Measurements from ENCODE around the gene CNOT9.

CNOT9 gene

DNA sequence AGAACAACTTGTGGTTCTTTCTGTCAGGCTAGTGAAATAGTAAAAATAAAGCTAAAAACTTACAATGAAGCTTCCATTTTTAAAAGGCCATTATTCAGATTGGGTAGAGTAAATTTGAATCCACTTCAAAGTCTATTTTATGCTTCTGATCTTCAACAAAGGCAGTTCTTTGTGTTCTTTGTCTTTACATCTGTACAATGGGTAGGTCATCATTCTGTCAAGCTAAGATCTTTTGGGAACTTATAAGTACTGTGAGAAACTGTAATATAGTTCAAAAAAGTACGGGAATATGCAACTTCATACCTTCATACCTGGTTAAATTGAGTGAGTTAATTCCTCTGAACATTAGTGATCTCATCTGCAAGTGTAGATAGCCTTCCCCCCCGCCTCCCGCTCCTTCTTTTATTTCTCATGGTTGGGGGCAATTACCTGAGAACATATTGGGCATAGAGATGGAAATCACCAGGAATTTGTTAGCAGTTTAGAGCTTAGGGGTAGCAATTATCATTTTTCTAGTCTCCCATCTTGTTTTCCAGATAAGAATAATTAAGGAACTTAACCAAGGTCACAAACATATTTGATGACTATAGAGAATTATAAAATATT, 9.7 kb downstream of the CNOT9 start:
- no peak for DNase-seq

DNA sequence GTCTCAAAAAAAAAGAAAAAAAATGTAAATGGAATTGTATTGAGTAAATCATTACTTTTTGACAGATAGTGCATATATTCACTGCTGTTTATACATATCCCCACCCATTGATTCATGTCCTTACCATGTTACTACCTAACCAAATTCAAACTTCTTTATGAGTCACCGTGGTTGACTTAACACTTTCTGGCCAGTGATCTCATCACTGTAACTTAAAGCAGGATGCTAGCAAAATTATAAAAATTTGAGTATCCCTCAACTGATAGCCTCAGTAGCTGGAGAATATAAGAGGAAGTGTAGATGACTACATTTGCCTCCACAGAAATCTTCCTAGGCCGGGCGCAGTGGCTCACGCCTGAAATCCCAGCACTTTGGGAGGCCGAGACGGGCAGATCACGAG, 13.4 kb downstream of the CNOT9 start:
- DNase-seq: no peak

DNA sequence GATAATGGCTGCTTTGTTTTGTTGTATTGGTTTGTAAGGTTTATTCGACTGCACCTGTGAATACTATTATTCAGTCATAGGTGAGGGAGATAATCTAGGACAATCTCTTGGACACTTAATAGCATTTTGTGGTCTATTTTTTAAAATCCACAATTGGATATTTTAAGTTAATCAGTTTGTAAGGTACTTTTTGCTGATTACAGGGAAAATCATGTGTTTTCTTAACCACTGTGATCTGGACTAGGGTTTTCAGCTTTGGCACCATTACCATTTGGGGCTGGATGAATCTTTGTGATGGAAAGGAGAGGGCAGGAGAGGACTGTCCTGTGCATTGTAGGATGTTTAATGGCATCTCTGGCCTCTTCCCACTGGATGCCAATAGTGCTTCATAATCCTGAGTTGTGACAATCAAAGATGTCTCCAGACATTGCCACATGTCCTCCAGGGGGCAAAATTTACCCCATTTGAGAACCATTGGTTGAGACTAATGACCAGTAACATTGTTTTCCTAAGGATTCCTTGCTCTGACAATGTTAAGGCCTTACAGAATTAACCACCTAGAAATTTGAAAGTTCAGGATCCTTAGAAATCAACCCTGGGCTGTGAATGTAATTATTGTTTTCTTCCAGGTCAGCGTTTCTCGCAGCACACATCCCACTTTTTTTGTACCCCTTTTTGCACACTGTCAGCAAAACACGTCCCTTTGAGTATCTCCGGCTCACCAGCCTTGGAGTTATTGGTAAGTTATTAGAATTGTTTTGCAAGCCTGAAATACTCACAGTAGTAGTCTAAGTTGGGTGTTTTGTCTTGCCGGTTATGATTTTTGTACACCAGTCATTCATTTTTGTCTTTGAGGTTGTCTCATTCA, 15.6 kb downstream of the CNOT9 start:
- DNase-seq: no peak

DNA sequence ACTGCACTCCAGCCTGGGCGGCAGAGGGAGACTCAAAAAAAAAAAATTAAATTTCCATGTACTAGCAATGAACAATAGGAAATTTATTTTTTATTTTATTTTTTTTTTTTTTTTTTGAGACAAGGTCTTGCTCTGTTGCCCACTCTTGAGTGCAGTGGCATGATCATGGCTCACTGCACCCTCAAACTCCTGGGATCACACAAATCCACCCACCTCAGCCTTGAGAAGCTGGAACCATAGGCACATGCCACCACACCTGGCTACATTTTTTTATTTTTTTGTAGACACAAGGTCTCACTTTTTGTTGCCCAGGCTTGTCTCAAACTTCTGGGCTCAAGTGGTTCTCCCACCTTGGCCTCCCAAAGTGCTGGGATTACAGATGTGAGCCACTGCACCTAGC, 16.9 kb downstream of the CNOT9 start:
- DNase-seq: no peak

DNA sequence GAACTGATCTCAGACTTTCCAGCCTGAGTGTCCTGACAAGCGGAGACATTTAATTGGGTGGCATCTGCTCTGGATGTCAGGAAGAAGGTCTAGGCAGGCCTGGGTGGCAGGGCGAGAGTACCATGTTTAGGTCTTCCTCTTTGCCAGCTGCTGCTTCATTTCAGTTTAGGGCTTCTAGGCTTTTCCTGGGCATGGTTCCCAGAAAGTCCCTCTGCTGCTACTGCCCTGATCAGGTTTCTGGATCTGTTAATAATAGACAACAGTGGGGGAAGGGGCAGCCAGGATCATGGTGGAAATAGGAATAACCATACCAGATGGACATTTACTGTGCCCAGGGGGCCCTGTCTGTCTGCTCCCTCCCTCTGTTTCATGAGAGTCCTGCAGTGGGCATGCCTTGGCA, 36.8 kb downstream of the CNOT9 start:
- DNase-seq: no peak

DNA sequence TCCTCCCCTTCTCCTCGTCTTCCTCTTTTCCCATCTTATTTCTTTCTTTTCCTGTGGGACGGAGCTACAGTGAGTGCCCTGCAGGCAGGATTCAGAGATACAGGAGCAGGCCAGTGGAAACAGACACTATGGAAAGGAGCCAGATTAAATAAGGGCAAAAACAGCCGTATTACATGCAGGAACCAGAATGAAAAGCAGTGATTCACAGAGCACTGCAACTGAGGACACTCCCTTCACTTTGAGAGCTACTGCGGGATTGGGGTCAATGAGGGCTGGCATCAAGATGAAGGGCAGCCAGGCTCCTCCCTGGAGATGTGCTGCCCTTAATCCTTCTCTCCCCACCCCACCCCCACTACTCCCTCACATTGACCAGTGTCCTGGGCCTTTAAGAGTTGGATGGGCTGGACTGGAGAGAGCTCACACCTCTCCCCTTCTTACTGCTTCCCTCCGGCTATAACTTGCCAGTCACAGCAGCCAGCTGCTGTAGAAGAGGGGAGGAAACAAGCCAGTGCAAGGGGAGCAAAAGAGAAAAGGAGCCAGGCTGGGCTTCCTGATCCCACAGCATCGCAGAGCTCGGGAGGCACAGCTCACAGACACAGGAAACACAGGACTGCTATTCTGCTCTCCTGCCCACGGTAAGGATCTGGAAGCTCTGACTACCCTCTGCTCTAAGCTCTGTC, 38.9 kb downstream of the CNOT9 start, which contains the start of gene PLCD4:
Gene PLCD4 (plus strand): TSS at position 464 of the 680 bp plus-strand sequence. CDS start 7,841 bp downstream, outside the sequence.
- no peak for DNase-seq

DNA sequence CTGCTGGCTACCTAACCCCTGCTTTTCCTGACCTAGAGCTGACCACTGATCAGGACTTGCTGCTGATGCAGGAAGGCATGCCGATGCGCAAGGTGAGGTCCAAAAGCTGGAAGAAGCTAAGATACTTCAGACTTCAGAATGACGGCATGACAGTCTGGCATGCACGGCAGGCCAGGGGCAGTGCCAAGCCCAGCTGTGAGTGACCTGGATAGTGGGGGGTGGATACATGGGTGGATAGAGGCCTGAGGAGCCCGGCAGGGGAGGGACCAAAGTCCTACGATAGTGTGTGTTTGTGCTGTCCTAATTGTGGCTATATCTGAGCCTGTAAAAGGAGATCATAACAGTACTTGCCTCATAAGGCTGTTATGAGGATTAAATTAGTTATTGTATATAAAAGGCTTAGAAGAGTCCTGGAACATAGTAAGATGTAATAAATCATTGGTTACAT, 47.3 kb downstream of the CNOT9 start:
- no peak for DNase-seq

DNA sequence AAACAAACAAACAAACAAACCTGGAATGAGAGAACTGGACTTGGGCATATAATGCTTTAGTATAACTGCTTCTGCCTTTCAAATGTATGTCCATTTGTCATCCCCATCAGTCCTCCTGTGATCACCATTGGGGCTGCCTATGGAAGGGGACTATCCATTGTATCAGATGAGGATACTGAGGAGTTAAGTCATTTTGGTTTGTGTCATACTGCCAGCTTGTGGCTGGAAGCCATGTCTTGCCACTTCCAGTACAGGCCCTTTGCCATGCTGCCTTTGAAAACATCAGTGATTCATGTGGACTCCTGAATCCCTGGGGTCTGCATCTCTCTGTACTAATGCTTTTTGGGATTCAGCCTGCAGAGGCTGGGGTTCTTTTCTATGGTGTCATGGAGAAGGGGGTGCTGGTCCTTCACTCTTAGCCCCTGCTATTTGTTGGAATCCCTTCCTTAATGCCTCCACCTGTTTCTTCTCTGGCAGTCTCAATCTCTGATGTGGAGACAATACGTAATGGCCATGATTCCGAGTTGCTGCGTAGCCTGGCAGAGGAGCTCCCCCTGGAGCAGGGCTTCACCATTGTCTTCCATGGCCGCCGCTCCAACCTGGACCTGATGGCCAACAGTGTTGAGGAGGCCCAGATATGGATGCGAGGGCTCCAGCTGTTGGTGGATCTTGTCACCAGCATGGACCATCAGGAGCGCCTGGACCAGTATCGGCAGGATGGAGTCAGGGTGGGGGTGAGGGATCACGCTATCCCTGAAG, 49.6 kb downstream of the CNOT9 start:
- no peak for DNase-seq

DNA sequence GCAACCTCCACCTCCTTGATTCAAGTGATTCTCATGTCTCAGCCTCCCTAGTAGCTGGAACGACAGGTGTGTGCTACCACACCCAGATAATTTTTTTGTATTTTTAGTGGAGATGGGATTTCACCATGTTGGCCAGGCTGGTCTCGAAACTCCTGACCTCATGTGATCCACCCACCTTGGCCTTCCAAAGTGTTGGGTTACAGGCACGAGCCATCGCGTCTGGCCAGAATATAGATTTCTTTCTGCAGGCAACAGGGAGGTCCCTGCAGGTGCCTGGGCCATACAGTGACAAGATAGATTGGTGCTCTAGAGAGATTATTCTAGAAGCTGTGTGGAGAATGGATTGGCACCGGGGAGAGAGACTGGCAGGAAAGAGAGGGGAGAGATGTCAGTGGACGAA, 52.4 kb downstream of the CNOT9 start:
- no peak for DNase-seq

DNA sequence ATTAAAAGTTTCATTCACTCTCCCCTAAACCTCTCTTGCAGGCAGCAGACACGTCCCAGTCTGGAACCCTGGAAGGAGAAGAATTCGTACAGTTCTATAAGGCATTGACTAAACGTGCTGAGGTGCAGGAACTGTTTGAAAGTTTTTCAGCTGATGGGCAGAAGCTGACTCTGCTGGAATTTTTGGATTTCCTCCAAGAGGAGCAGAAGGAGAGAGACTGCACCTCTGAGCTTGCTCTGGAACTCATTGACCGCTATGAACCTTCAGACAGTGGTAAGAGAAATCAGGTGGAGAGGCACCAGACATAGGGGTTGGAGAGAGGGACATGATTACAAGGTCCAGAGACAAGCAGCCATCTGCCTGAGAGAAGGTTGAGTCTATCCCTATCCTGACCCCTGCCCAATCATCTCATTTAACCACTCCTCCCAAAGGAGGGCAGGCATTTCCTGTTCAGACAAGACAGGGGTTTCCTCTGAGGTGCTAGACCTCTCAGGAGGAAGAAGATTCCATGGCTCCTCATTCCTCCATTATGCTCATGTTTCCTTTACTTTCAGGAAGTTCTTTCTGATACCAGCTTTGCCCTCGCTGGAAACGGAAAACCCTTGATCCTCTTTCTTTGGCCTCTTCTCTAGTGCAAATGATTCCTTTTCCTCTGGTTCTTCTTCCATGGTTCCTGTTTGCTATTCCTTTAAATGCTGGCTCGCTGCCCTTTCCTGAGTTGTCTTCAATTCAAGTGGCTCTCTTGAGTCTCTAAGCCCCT, 54.1 kb downstream of the CNOT9 start:
- no peak for DNase-seq

DNA sequence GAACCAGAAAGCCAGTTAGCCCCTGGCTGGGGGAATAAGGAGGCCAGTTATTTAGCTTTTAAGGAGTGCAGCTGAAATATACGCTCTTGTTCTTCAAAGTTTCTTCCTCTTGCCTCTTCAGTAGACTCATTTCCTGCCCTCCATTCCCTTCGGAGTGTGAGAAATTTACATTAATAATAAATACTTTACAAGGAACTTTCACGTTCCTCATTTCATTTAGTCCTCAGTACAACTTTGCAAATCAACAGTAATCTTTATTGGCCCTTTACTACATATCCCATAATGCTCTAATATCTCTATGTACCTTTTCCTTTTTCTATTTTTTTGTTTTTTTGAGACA, 54.7 kb downstream of the CNOT9 start:
- no peak for DNase-seq

DNA sequence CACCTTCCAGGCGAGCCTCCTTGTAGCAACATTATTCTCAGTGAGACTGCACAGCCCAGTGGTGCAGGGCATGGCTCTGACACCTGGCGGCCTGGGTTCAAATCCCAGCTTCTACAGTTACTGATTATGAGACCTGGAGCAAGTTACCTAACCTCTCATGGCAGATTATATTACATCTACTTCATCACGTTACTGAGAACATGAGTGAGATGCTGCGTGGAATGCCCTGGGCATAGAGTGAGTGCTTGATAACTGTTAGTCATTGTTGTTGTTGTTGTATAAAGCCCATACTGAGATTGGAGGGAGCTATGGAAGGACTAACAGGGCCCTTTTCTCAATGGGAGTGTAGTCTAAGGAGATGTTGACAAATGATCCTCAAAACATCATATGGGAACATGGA, 57.7 kb downstream of the CNOT9 start:
- DNase-seq: no peak

DNA sequence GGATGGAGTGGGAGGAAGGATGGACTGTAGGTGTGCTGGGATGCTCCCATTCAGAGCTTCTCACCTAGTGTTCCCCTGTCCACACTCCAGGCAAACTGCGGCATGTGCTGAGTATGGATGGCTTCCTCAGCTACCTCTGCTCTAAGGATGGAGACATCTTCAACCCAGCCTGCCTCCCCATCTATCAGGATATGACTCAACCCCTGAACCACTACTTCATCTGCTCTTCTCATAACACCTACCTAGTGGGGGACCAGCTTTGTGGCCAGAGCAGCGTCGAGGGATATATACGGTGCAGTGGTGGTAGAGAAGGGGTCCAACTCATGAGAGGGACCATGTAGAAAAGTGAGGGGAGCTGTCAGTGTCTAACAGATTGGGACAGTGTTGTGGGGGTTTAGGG, 59.3 kb downstream of the CNOT9 start:
- DNase-seq: no peak

DNA sequence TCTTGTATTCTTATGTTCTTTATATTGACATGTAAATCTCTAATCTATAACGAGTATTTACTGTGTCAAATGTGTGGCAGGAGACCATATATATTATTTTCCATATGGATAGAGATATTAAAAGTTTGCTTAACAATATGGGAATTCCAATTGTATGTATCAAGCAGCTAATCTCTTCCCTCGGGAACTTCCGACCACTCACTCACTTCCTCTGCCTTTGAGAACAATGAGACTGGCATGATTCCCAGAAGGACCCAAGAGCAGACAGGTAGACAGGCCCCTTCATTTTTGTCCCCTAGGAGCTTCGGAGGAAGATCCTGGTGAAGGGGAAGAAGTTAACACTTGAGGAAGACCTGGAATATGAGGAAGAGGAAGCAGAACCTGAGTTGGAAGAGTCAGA, 63.2 kb downstream of the CNOT9 start:
- DNase-seq: no peak

DNA sequence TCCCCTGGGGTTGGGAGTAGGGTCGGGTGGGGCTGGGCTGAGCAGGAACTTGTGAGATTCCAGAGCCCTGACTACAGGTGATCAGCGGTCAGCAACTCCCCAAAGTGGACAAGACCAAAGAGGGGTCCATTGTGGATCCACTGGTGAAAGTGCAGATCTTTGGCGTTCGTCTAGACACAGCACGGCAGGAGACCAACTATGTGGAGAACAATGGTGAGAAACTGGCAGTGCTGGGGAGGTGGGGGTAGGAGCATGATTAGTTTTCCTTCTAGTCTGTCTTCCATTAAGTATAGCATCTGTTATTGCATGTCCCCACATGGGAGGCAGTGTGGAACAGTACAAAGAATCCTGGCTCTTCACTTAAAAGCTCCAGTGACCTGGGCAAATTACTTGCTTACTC, 67.1 kb downstream of the CNOT9 start:
- DNase-seq: no peak

DNA sequence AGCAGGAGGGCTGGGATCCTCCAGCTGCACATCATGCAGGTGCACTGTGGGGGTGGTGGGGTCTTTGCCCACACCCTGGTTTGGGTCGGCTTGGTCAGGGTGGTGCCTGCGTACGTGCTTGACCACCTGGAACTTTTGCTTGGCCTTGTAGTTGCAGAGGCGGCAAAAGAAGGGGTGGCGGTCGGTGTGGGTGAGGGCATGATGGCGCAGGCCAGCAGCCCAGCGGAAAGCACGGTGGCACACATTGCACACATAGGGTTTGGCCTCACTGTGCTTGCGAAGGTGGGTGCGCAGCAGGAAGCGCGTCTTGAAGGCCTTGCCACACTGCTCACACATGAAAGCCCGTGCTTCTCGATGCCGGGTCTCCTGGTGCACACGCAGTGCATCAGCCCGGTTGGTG, 69.7 kb downstream of the CNOT9 start:
- no peak for DNase-seq

DNA sequence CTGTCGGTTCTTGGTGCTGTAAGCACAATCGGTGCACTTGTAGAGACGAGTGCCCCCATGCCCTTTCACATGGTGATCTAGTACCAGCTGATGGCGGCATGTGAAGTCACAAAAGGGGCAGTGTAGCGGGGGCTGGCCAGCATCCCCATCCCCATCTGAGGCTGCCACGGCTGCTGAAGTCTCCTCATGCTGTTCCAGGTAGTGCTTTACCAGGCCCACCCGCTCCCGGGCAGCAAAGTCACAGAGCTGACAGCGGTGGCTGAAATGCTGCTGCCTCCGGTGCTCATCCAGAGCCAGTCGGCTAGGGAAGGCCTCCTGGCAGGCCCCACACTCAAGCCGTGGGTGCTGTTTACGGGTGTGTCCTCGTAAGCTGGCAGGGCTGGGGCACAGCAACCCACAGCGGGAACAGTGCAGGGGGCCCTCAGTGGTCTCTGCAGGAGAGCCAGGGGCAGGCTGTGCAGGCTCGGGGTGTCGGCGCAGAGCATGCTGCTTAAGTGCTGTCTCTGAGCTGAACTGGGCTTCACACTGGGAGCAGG, 73.5 kb downstream of the CNOT9 start:
- no peak for DNase-seq

DNA sequence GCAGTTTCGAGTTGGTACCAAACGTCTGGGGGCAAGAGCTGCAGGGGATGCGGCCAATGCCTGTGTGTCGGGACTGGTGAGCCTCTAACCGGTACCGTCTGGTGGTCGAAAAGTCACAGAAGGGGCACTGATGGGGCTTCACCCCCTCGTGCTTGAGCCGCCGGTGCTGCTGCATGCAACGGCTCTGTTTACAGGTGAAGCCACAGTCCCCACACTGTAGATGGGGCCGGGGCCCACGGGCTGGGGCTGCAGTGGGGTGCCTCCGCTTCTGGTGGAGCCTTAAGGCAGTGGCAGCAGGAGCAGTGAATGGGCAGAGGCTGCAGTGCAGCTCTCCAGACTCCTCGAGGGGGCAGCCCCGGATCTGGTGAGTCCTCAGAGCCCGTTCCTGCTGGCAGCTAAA, 74.1 kb downstream of the CNOT9 start:
- no peak for DNase-seq

DNA sequence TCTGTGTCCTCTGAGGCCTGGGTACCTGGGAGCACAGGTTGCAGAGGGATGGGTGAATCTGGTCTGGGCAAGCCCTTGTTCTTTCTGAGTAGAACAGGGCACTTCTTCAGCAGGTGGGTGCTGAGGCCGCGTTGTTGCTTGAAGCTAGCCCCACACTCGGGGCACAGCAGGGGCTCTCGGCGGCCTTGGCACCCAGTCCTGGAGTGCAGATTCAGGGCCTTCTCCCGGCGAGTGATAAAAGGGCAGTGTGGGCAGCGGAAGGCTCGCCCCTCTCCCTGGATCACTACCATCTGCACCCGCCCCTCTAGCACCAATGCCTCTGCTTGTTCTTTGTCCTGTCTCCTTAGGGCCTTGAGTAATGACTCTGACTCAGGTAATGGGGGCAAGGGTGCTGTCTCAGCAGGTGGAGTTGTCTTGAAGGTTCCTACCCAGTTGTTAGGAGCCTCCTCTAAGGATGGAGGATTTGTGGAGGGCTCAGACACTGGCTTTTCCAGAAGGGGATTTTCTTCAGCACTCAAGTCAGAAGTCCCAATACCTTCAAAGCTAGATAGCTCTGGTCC, 75.2 kb downstream of the CNOT9 start:
- no peak for DNase-seq

DNA sequence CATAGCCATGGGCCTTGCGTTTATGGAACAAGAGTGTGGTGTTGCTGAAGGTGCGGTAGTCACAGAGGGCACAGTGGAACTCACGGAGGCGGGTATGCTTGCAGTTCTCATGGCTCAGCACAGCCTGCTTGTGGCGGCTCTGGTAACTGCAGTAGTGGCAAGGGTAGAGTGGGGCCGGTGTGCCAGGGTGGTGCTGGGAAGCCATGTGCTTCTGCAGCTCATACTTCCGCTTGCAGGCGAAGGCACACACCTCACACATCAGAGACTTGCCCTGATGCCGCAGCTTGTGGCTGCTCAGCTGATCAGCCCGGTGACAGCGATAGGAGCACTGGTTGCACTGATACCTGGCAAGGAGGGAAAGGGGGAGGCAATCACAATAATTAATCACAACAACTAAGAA, 76.1 kb downstream of the CNOT9 start:
- no peak for DNase-seq

DNA sequence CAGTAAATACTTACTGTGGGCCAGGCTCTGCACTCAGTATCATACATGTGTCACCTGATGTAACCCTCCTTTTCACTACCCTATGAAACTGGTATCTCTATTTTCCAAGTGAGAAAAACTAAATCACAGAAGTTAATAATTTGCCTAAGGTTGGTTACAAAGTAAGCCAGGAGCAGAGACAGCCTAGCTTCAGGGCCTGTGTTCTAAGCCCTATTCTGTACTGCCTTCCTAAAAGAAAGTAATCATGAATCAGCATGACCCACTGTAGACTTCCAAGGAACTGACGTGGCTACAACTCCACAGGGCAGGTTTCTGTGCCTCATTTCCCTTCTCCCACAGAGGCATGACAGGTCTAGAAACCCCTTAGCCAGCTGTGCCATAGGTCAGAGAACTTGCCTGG, 76.5 kb downstream of the CNOT9 start:
- DNase-seq: no peak

All from effector CD8-positive, alpha-beta T cell (primary cell).